Right renal cortex interstitium (tissue), 3 donors: ENCODE data around the gene WDR7. TPM values are rescaled to one million over a fixed set of nuclear protein-coding genes. Genes with fewer than 3 reads are reported as not detected.
A peak's percentile ranks its signal among the peaks of the same experiment; 100 is the strongest.

Experiments used
- DNase-seq, 3 donors: peaks; one replicate each; pipeline ENCODE4 v3.0.0-alpha.2; 2013; ENCODE audit warnings: low read depth in 3 of 3, low spot score in 2 of 3
- polyA plus RNA-seq, 3 donors: library from polyadenylated mRNA; unstranded; fragments of 120-200 nt; gene quantifications; one replicate each; pipeline ENCODE4 v1.2.1, GENCODE V29; 2013; ENCODE audit not compliant: insufficient read length in 3 of 3

WDR7 gene
- polyA plus RNA-seq, 3 donors = 12.2 to 14.2 (median 12.5) TPM

GRCh38 chr18:56929886-56930285 is 278.7 kb downstream of the WDR7 start:
- DNase-seq = no peak

GRCh38 chr18:56933472-56933871 is 282.3 kb downstream of the WDR7 start:
- DNase-seq = no peak

- no peak for DNase-seq
Observed at GRCh38 chr18:56934131-56934530, 283.0 kb downstream of the WDR7 start.

- DNase-seq = no peak
Observed at GRCh38 chr18:56934906-56935305, 283.7 kb downstream of the WDR7 start.

DNA sequence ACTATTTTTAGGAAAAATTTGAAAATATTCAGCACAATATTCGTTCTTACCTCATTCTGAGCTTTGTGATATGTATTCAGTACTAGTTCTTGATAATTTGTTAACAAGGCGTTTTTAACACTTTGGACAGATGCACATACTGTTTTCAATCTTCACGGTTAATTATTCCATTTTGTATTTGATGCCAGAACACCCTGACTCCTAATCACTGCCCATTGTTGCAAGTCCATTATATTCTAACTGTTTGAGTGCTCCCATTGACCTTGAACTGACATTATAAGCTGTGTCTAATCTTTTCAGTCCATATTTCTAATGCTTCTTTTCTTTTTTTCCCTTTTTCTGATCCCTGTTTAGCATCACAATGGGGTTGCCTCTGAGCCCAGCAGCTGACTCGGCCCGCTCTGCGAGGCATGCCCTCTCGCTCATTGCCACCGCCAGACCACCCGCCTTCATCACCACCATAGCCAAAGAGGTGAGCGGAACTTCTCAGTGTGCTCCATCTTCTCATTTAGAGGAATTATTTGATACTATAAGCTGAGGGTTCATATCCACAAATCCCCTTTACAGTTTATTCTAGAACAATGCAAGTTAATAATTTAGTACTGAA is 284.4 kb downstream of the WDR7 start:
- DNase-seq = no peak

- DNase-seq = no peak
Observed at GRCh38 chr18:56936457-56936856, 285.3 kb downstream of the WDR7 start.

DNA sequence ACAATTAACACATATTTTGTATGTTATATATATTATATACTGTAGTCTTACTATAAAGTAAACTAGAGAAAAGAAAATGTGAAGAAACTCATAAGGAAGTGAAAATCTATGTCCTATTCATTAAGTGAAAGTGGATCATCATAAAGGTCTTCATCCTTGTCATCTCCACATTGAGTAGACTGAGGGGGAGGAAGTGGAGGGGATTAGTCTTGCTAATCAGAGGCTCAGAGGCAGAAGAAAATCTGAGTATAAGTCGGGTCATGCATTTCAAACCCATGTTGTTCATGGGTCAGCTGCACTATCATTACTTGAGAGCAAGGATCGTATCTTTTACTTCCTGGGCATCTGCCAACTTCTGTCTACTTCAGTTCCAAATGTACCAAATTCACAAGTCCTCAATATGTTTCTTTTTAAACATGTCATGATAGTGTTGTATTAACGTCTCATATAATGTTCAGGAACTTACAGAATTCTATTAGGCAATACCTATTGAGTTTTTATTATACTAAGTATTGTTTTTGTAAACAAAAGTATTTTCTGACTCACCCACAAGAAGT is 286.8 kb downstream of the WDR7 start:
- DNase-seq = no peak

DNA sequence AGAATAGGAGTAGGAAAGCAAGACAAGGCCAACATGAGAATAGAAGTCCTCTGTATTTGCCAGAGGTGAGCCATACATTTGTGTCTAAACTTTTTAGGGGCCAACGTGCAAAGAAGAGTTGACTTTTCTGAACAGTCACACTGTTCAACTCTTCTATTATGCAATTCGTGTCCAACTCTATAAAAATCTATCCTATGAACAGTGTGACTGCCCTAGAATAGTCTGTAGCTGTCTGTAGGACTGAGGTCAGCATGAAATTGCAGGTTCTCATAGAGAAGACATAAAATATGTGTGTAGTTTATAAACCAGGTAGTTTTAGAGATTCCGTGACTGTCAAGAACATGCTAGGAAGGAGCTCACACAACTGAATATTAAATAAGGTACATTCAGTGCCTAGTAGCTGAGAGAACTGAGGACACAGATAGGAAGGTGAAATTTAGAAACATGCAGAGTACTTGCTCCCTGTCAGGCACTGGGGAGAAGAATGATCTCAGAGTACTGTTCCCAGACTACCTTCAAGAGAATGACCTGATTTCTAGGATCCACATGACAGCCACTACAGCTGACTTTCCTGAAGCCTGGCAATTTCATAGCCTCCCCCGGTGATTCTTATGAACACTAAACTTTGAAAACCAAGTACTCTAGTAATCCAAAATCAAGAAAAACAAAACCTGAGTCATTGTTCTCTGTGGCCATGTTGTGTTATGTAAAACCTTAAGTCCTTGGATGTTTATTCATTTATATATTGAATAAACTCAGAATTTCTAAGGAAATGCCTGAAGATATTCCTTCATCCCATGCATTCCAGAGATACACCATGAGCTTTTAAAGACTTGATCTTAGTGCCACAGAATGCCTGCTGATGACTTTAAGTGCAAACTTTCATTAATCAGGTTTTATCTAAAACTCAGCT is 294.3 kb downstream of the WDR7 start:
- DNase-seq = no peak

GRCh38 chr18:56947236-56947635 is 296.1 kb downstream of the WDR7 start:
- no peak for DNase-seq

- no peak for DNase-seq
Observed at GRCh38 chr18:56952026-56952425, 300.9 kb downstream of the WDR7 start.

DNA sequence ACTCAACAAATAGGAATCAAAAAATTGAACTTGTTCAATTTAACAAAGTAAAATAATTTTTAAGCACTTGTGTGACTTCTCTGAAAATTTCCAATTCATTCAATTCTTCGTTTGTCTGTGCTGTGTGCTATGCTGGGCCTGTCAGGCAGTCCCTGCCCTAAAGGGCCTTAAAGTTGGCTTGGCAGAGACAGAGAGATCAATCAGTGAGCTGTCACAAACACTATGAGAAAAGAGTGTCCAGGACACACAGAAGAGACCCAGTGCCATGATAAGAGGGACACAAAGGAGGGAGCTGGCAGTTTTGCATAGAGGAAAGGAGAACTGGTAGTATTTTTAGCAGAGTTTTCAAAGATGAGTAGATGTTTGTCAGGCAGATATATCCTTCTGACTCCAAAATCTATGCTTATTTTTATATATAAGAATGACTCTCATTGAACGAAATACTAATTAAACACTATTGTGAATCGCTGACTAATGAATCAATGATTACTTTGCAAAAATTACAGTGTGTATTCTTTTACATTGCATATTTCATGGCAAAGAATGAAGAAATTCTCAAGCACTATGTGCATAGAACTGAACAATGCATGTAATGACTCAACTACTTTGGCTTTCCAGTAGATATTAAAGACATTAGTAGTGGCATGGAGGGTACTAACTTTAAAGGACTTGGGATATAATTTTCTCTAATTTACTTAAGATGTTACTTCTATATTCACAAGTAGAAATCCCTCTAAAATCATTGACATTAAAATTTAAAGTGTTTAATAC is 302.5 kb downstream of the WDR7 start:
- no peak for DNase-seq

DNA sequence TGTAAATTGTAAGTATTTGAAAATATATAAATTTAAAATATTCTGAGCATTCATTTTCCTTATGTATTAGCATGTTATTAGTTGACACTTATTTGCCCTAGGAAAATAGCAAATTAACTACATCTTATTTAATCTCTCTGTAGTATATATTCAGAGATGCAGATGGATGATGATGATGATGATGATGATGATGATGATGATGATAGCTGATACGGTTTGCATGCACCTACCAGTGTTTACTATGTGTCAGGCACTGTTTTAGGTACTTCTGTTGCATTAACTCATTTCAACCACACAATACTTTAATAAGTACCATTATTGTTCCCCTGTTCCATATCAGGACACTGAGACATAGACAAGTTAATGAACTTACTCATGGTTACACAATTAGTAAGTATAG is 304.3 kb downstream of the WDR7 start:
- no peak for DNase-seq

DNA sequence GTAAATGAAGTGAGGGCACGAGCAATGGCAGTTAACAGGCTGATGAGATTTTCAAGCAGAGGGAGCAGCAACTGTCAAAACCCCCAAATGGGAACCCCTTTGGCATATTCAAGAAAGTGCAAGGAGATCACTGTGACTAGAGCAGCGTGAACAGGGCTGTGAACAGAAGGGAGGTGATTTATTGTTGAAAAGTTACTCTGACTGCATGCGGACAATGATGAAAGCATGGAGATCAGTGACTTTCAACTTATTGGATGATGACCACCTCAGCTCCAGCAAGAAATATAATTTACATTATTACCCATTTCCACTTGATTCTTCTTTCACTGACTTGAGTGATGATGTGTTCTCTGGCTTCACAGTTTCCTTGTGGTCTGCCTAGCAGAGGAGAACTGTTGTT is 308.0 kb downstream of the WDR7 start:
- DNase-seq = no peak

DNA sequence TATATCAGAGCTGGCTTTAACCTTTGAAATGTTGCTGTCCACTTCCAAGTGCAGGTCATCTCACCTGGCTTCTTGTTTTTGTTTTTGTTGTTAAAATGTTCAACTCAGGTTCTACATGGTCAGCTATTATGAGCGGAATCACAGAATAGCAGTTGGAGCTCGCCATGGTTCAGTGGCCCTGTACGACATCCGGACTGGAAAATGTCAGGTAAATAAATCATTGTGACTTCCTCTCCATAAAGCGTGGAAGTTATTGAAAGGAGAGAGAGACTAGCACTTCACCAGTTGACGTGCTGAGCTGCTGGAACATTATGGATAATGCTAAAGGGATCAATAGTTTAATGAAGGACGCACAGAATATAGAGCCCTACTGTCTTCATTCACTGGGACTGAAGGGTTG is 311.2 kb downstream of the WDR7 start:
- peak in 2 of 3 donors; percentile 9 to 12 for DNase-seq

DNA sequence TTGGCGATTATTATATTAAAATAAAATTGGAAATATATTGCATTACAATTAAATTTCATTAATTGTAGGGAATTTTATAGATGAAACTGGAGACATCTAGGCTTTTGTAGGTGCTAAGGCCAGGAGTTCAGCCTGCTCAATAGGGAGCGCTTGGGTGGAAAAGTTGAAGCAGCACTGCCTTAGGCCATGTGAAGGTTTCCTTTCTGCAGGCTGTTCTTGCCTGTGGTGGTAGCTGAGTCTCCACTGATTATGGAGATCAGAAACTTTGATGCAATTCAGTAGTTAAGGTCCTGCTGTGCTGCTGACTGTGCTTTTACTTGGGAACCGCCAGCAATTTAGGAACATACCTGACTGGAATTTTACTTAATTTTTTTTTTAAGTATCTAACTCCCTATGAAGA is 315.9 kb downstream of the WDR7 start:
- no peak for DNase-seq

GRCh38 chr18:56973487-56973886 is 322.3 kb downstream of the WDR7 start:
- no peak for DNase-seq

GRCh38 chr18:56974141-56974540 is 323.0 kb downstream of the WDR7 start:
- no peak for DNase-seq

GRCh38 chr18:56975276-56975675 is 324.1 kb downstream of the WDR7 start:
- DNase-seq = no peak

GRCh38 chr18:56977309-56977708 is 326.1 kb downstream of the WDR7 start:
- DNase-seq = no peak

GRCh38 chr18:56977771-56978170 is 326.6 kb downstream of the WDR7 start:
- DNase-seq = no peak

DNA sequence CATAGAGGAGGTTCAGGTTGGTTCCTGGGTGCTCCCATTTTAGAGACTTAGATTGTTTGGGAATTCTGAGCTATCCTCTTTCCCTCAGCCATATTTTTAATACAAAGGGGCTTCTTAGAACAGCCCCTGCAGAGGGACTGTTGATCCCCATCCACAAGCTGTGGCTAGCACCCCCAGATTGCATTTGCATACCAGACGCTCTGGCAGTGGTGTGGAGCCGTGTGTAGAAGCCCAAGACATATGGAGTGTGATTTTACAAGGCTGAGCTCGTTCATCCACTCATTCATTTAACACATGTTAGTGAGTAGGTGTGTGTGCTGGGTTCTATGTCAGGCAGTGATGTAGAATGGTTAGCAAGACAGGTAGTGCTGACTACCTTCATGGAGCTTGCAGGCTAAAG is 329.0 kb downstream of the WDR7 start:
- DNase-seq = no peak
